GM10248 (cell line): ENCODE data around the gene GASK1B.

Source experiments
- CTCF ChIA-PET: fragments of 300-600 bp; sonication (Branson Sonifier 250); formaldehyde crosslinking; extraction: SDS; loops from one replicate; lab custom pipeline; 2021; ENCODE audit warnings: antibody characterized with exemption; lab: Yijun Ruan, JAX
- POLR2A ChIA-PET: fragments of 350-650 bp; sonication (Branson Sonifier 250); formaldehyde crosslinking; extraction: SDS; loops from one replicate; lab custom pipeline; 2020; ENCODE audit warnings: antibody characterized with exemption; lab: Yijun Ruan, JAX
- DNase-seq: peaks from one replicate; pipeline ENCODE4 v3.0.0; 2012; ENCODE audit errors: extremely low spot score
- CTCF ChIP-seq: IDR thresholded peaks from 2 replicates; pipeline ENCODE4 v1.5.1; 2012; ENCODE audit warnings: mild to moderate bottlenecking, low read depth; ENCODE audit errors: extremely low read depth, missing control alignments, control extremely low read depth

GASK1B gene

GRCh38 chr4:158201322-158201721 lies 28.5 kb upstream of the GASK1B start:
- ChIA-PET CTCF (interaction anchor here (1.1 to 2.2 kb wide), 5 partner anchors 8 to 19 kb away, joined by 3 to 9 read pairs (median 5); partner anchors contain the start of gene TMEM144), POLR2A (interaction anchor here (0.6 kb wide), 1 partner anchor 96 kb away, joined by 3 read pairs; no protein-coding TSS in a partner anchor)
- no peak for TF ChIP-seq CTCF
- DNase-seq = no peak

GRCh38 chr4:158200214-158200613 lies 27.4 kb upstream of the GASK1B start:
- no peak for DNase-seq
- POLR2A ChIA-PET = no interaction called here
- CTCF ChIA-PET = interaction anchor here (0.8 to 2.0 kb wide), 5 partner anchors 9 to 53 kb away, joined by 3 to 5 read pairs (median 4); no protein-coding TSS in a partner anchor
- TF ChIP-seq CTCF = no peak

GRCh38 chr4:158197194-158197776 lies 24.5 kb upstream of the GASK1B start:
- no peak for DNase-seq
- TF ChIP-seq CTCF = no peak
- CTCF ChIA-PET = interaction anchor here (1.5 to 8.6 kb wide), 3 partner anchors 14 to 58 kb away, joined by 4 to 65 read pairs (median 4); no protein-coding TSS in a partner anchor
- POLR2A ChIA-PET = no interaction called here

- no peak for TF ChIP-seq CTCF
- DNase-seq = no peak
- ChIA-PET CTCF (interaction anchor here (1.0 to 8.6 kb wide), 3 partner anchors 9 to 60 kb away, joined by 3 to 65 read pairs (median 5); no protein-coding TSS in a partner anchor), POLR2A (no interaction called here)
Measured at GRCh38 chr4:158195297-158195696, 22.5 kb upstream of the GASK1B start.

GRCh38 chr4:158193171-158193749 lies 20.4 kb upstream of the GASK1B start:
- no peak for DNase-seq
- TF ChIP-seq CTCF = peak; percentile 46
- ChIA-PET CTCF (interaction anchor here (0.8 to 8.6 kb wide), 16 partner anchors 9 to 431 kb away, joined by 3 to 65 read pairs (median 8); partner anchors contain the start of gene GASK1B), POLR2A (no interaction called here)

- no peak for TF ChIP-seq CTCF
- POLR2A ChIA-PET = no interaction called here
- CTCF ChIA-PET = interaction anchor here (0.8 to 8.6 kb wide), 16 partner anchors 9 to 431 kb away, joined by 3 to 65 read pairs (median 8); partner anchors contain the start of gene GASK1B
- no peak for DNase-seq
Measured at GRCh38 chr4:158192439-158193158, 19.8 kb upstream of the GASK1B start.
